Hepatocyte (in vitro differentiated cells): Measurements from ENCODE around the gene SLX9. TPM values are rescaled to one million over a fixed set of nuclear protein-coding genes. Genes with fewer than 3 reads are reported as not detected.
"Not testable (repeated sequence)": the region's sequence is repeated elsewhere in the genome, so short reads cannot be mapped to it uniquely, and the experiment has no call there.

Experiments used
- DNase-seq: peaks from one replicate; pipeline ENCODE4 v3.0.0-alpha.2; 2016; ENCODE audit warnings: low spot score
- H2AFZ ChIP-seq: fragments of 200-600 bp; sonication (generic); 2 replicates; pipeline ENCODE4 v1.6.0; 2016; ENCODE audit warnings: antibody characterized with exemption, mild to moderate bottlenecking
- H3K27ac ChIP-seq: fragments of 200-600 bp; sonication (generic); 2 replicates; pipeline ENCODE4 v1.5.1; 2016; ENCODE audit warnings: mild to moderate bottlenecking
- H3K27me3 ChIP-seq: fragments of 200-600 bp; sonication (generic); 2 replicates; pipeline ENCODE4 v1.6.1; 2016
- H3K36me3 ChIP-seq: fragments of 200-600 bp; sonication (generic); replicated peaks from 2 replicates; pipeline ENCODE4 v1.5.1; 2016; ENCODE audit warnings: low read depth; ENCODE audit not compliant: insufficient read depth
- H3K4me1 ChIP-seq: fragments of 200-600 bp; sonication (generic); 2 replicates; pipeline ENCODE4 v1.5.1; 2016; ENCODE audit warnings: mild to moderate bottlenecking, moderate library complexity; ENCODE audit not compliant: insufficient read depth
- H3K4me2 ChIP-seq: fragments of 200-600 bp; sonication (generic); 2 replicates; pipeline ENCODE4 v1.6.0; 2016
- H3K4me3 ChIP-seq: fragments of 200-600 bp; sonication (generic); 2 replicates; pipeline ENCODE4 v1.5.1; 2016; ENCODE audit warnings: mild to moderate bottlenecking
- H3K79me2 ChIP-seq: fragments of 200-600 bp; sonication (generic); 2 replicates; pipeline ENCODE4 v1.6.0; 2017; ENCODE audit warnings: mild to moderate bottlenecking
- H3K9me2 ChIP-seq: fragments of 200-600 bp; sonication (generic); replicated peaks from 2 replicates; pipeline ENCODE4 v1.6.0; 2017; ENCODE audit warnings: mild to moderate bottlenecking; ENCODE audit not compliant: insufficient read depth
- H3K9me3 ChIP-seq: fragments of 200-600 bp; sonication (generic); 2 replicates; pipeline ENCODE4 v1.5.1; 2016; ENCODE audit warnings: low read depth, mild to moderate bottlenecking
- H4K20me1 ChIP-seq: fragments of 200-600 bp; sonication (generic); 2 replicates; pipeline ENCODE4 v1.6.0; 2016; ENCODE audit warnings: mild to moderate bottlenecking; ENCODE audit not compliant: insufficient read depth, poor library complexity, severe bottlenecking
- CTCF ChIP-seq: fragments of 200-600 bp; sonication (generic); IDR thresholded peaks from 2 replicates; pipeline ENCODE4 v1.5.1; 2016; ENCODE audit warnings: antibody characterized with exemption, mild to moderate bottlenecking; ENCODE audit not compliant: poor library complexity
- EZH2 ChIP-seq: fragments of 200-600 bp; sonication (generic); IDR thresholded peaks from 2 replicates; pipeline ENCODE4 v1.6.1; 2016; ENCODE audit warnings: antibody characterized with exemption, mild to moderate bottlenecking, borderline replicate concordance
- EZH2phosphoT487 ChIP-seq: fragments of 200-600 bp; sonication (generic); IDR thresholded peaks from one replicate; pipeline ENCODE4 v1.6.1; 2018; ENCODE audit warnings: antibody characterized with exemption, mild to moderate bottlenecking, low read depth, moderate library complexity; ENCODE audit not compliant: unreplicated experiment, severe bottlenecking
- WGBS: methylation state at CpG from one replicate; pipeline ENCODE4 v1.1.6; 2016; ENCODE audit warnings: low lambda C conversion rate; ENCODE audit errors: missing lambda C conversion rate; 5-methylcytosine and 5-hydroxymethylcytosine counted together
- polyA plus RNA-seq: library from polyadenylated mRNA; unstranded; fragments of >200 nt; fragmentation: Nextera tagmentation; extraction: Ambion mirVana; gene quantifications from 2 replicates; pipeline ENCODE4 v1.2.1, GENCODE V29; 2016
- total RNA-seq: library from RNA; depleted of rRNA; stranded (reverse); fragments of >200 nt; gene quantifications from 2 replicates; pipeline ENCODE4 v1.2.3, GENCODE V29; 2014

The SLX9 gene
- total and polyA plus RNA-seq, 2 experiments from 2014 or later = 16.3 to 33.2 TPM

- TF ChIP-seq EZH2phosphoT487 (no peak), EZH2 (no peak), CTCF (no peak)
- Histone ChIP-seq H3K36me3 (no peaks in the 10 kb centered on the region), H3K27me3 (peaks cover 4% of the 10 kb centered on the region), H4K20me1 (no peaks in the 10 kb centered on the region), H3K4me2 (no peak overlapping the region), H3K9me3 (no peaks in the 10 kb centered on the region), H3K79me2 (no peaks in the 10 kb centered on the region), H2AFZ (no peak overlapping the region), H3K9me2 (no peaks in the 10 kb centered on the region), H3K4me1 (peaks cover 5% of the 10 kb centered on the region), H3K4me3 (no peak overlapping the region), H3K27ac (no peak overlapping the region)
- no peak for DNase-seq
- WGBS = 95% methylated on average over 10 of the region's 10 CpGs
Measured at GRCh38 chr21:44911068-44911383, 28.8 kb upstream of the SLX9 start.

- Histone ChIP-seq H3K9me2 (no peaks in the 10 kb centered on the region), H3K27me3 (peaks cover 4% of the 10 kb centered on the region), H2AFZ (no peak overlapping the region), H3K27ac (no peak overlapping the region), H3K9me3 (no peaks in the 10 kb centered on the region), H4K20me1 (no peaks in the 10 kb centered on the region), H3K4me3 (no peak overlapping the region), H3K79me2 (no peaks in the 10 kb centered on the region), H3K4me2 (no peak overlapping the region), H3K36me3 (no peaks in the 10 kb centered on the region), H3K4me1 (peaks cover 5% of the 10 kb centered on the region)
- WGBS = 90% methylated on average over 19 of the region's 19 CpGs
- no peak for DNase-seq
- TF ChIP-seq EZH2 (no peak), CTCF (no peak), EZH2phosphoT487 (no peak)
Measured at GRCh38 chr21:44911384-44912157, 28.3 kb upstream of the SLX9 start.

GRCh38 chr21:44912158-44912473 lies 27.7 kb upstream of the SLX9 start:
- no peaks in the 10 kb centered on the region for H3K79me2 ChIP-seq
- no peak overlapping the region for H2AFZ ChIP-seq
- no peaks in the 10 kb centered on the region for H4K20me1 ChIP-seq
- no peak for TF ChIP-seq EZH2phosphoT487
- no peak for TF ChIP-seq CTCF
- TF ChIP-seq EZH2 = no peak
- no peaks in the 10 kb centered on the region for H3K36me3 ChIP-seq
- H3K27ac ChIP-seq = no peak overlapping the region
- 88% methylated on average over 8 of the region's 8 CpGs for WGBS
- H3K9me3 ChIP-seq = no peaks in the 10 kb centered on the region
- no peak overlapping the region for H3K4me2 ChIP-seq
- peaks cover 4% of the 10 kb centered on the region for H3K27me3 ChIP-seq
- no peak overlapping the region for H3K4me3 ChIP-seq
- H3K4me1 ChIP-seq = peaks cover 5% of the 10 kb centered on the region
- no peak for DNase-seq
- no peaks in the 10 kb centered on the region for H3K9me2 ChIP-seq

- H3K4me3 ChIP-seq, H3K9me2 ChIP-seq, H3K9me3 ChIP-seq, H3K4me1 ChIP-seq, H3K27ac ChIP-seq, H3K36me3 ChIP-seq, H4K20me1 ChIP-seq, H3K79me2 ChIP-seq, H3K4me2 ChIP-seq, H3K27me3 ChIP-seq, DNase-seq, H2AFZ ChIP-seq: not testable (repeated sequence)
- WGBS = 89% methylated on average over 17 of the region's 25 CpGs
Measured at GRCh38 chr21:44912506-44913412, 27.1 kb upstream of the SLX9 start.
